HEK293T (cell line): ENCODE results near the gene TINAGL1.
"Not testable (repeated sequence)": the region's sequence is repeated elsewhere in the genome, so short reads cannot be mapped to it uniquely, and the experiment has no call there.

Source experiments
- CTCF ChIA-PET: fragments of 350-600 bp; formaldehyde crosslinking; extraction: SDS; loops from one replicate; lab custom pipeline; 2021; ENCODE audit warnings: antibody characterized with exemption, inconsistent platforms; lab: Yijun Ruan, JAX
- POLR2A ChIA-PET: fragments of 350-600 bp; formaldehyde crosslinking; extraction: SDS; loops from one replicate; lab custom pipeline; 2020; ENCODE audit warnings: antibody characterized with exemption, inconsistent platforms; lab: Yijun Ruan, JAX
- DNase-seq: peaks from one replicate; pipeline ENCODE4 v3.0.0; 2012; ENCODE audit warnings: mixed read lengths; ENCODE audit errors: extremely low spot score
- ARNT ChIP-seq: fragments of 450-650 bp; IDR thresholded peaks from 2 replicates; pipeline ENCODE4 v1.6.1; 2017; ENCODE audit warnings: mild to moderate bottlenecking
- BHLHE40 ChIP-seq: fragments of 450-650 bp; IDR thresholded peaks from 2 replicates; pipeline ENCODE4 v1.6.1; 2016; ENCODE audit warnings: mild to moderate bottlenecking, moderate library complexity, borderline replicate concordance
- CTBP1 ChIP-seq: fragments of 450-650 bp; IDR thresholded peaks from 2 replicates; pipeline ENCODE4 v1.6.1; 2016; ENCODE audit warnings: borderline replicate concordance
- ELF4 ChIP-seq: fragments of 450-650 bp; IDR thresholded peaks from 2 replicates; pipeline ENCODE4 v1.6.1; 2017; ENCODE audit warnings: antibody characterized with exemption
- FOXA1 ChIP-seq: fragments of 450-650 bp; IDR thresholded peaks from 2 replicates; pipeline ENCODE4 v1.6.1; 2016; ENCODE audit warnings: mild to moderate bottlenecking
- FOXK2 ChIP-seq: fragments of 450-650 bp; IDR thresholded peaks from 2 replicates; pipeline ENCODE4 v1.6.1; 2016; ENCODE audit warnings: mild to moderate bottlenecking
- FOXM1 ChIP-seq: fragments of 450-650 bp; IDR thresholded peaks from 2 replicates; pipeline ENCODE4 v1.6.1; 2017; ENCODE audit warnings: mild to moderate bottlenecking, borderline replicate concordance
- HDGF ChIP-seq: fragments of 450-650 bp; IDR thresholded peaks from 2 replicates; pipeline ENCODE4 v1.6.1; 2017; ENCODE audit warnings: antibody characterized with exemption, borderline replicate concordance
- L3MBTL2 ChIP-seq: fragments of 450-650 bp; conservative IDR thresholded peaks from 2 replicates; pipeline ENCODE4 v1.6.1; 2016; ENCODE audit warnings: mild to moderate bottlenecking
- LEF1 ChIP-seq: fragments of 450-650 bp; IDR thresholded peaks from 2 replicates; pipeline ENCODE4 v1.6.1; 2017; ENCODE audit warnings: mild to moderate bottlenecking, borderline replicate concordance
- NFRKB ChIP-seq: fragments of 450-650 bp; IDR thresholded peaks from 2 replicates; pipeline ENCODE4 v1.6.1; 2016; ENCODE audit warnings: mild to moderate bottlenecking, moderate library complexity
- SP1 ChIP-seq: fragments of 450-650 bp; IDR thresholded peaks from 2 replicates; pipeline ENCODE4 v1.6.1; 2017
- SUZ12 ChIP-seq: fragments of 450-650 bp; IDR thresholded peaks from 2 replicates; pipeline ENCODE4 v1.6.1; 2016; ENCODE audit warnings: mild to moderate bottlenecking
- TARDBP ChIP-seq: fragments of 450-650 bp; IDR thresholded peaks from 2 replicates; pipeline ENCODE4 v1.6.1; 2016
- ZNF384 ChIP-seq: fragments of 450-650 bp; IDR thresholded peaks from 2 replicates; pipeline ENCODE4 v1.6.1; 2016
- TF ChIP-seq, protein P1 (sequence below): fragments of 450-650 bp; IDR thresholded peaks from 2 replicates; pipeline ENCODE4 v1.6.1; 2016

TINAGL1 gene

GRCh38 chr1:31585736-31586365 lies 9.5 kb downstream of the TINAGL1 start:
- POLR2A ChIA-PET, result no interaction called here
- CTCF ChIA-PET, result no interaction called here
- DNase-seq, result no peak
- TF ChIP-seq L3MBTL2, result no peak
- no peak for TF ChIP-seq ARNT
- no peak for TF ChIP-seq SUZ12
- TF ChIP-seq HDGF, result no peak
- no peak for TF ChIP-seq FOXK2
- no peak for TF ChIP-seq FOXA1
- no peak for TF ChIP-seq NFRKB
- TF ChIP-seq LEF1, result no peak
- TF ChIP-seq FOXM1, result no peak
- TF ChIP-seq TARDBP, result no peak
- no peak for TF ChIP-seq BHLHE40
- no peak for TF ChIP-seq ELF4
- no peak for TF ChIP-seq CTBP1
- no peak for TF ChIP-seq ZNF384
- no peak for TF ChIP-seq SP1

GRCh38 chr1:31586376-31587327 lies 10.3 kb downstream of the TINAGL1 start:
- TF ChIP-seq LEF1 (no peak), ELF4 (no peak), CTBP1 (no peak), ARNT (no peak), FOXM1 (no peak), NFRKB (no peak), SP1 (no peak), SUZ12 (no peak), FOXK2 (no peak), BHLHE40 (no peak)
- TF ChIP-seq, protein P1, sequence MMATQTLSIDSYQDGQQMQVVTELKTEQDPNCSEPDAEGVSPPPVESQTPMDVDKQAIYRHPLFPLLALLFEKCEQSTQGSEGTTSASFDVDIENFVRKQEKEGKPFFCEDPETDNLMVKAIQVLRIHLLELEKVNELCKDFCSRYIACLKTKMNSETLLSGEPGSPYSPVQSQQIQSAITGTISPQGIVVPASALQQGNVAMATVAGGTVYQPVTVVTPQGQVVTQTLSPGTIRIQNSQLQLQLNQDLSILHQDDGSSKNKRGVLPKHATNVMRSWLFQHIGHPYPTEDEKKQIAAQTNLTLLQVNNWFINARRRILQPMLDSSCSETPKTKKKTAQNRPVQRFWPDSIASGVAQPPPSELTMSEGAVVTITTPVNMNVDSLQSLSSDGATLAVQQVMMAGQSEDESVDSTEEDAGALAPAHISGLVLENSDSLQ, result no peak

DNA sequence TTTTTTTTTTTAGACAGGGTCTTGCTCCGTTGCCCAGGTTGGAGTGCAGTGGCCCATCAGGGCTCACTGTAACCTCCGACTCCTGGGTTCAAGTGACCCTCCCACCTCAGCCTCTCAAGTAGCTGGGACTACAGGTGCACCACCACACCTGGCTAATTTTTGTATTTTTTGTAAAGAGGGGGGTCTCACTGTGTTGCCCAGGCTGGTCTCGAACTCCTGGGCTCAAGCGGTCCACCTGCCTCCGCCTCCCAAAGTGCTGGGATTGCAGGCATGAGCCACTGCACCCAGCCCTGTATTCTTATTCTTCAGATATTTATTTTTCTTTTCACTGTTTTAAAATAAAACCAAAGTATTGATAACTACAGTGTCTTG lies 11.0 kb downstream of the TINAGL1 start:
- DNase-seq, POLR2A ChIA-PET: not testable (repeated sequence)
- CTCF ChIA-PET, result interaction anchor here (0.8 to 1.1 kb wide), 4 partner anchors 8 to 31 kb away, joined by 3 to 4 read pairs (median 4); no protein-coding TSS in a partner anchor

More at GRCh38 chr1:31586376-31587327, 10.3 kb downstream of the TINAGL1 start:
- ChIA-PET CTCF (interaction anchor here (0.6 kb wide), 1 partner anchor 137 kb away, joined by 3 read pairs; no protein-coding TSS in a partner anchor), POLR2A (no interaction called here)
- DNase-seq, result no peak

- ChIA-PET CTCF (interaction anchor here (0.8 to 1.1 kb wide), 4 partner anchors 9 to 31 kb away, joined by 3 to 4 read pairs (median 4); no protein-coding TSS in a partner anchor), POLR2A (no interaction called here)
- peak; percentile 79 for DNase-seq
- TF ChIP-seq FOXA1 (no peak), ARNT (no peak), BHLHE40 (no peak), FOXK2 (no peak), ELF4 (no peak), NFRKB (no peak), FOXM1 (no peak), TARDBP (no peak), SP1 (no peak), ZNF384 (no peak), HDGF (no peak), SUZ12 (no peak), LEF1 (no peak), CTBP1 (no peak), L3MBTL2 (no peak)
- TF ChIP-seq, protein P1, result no peak
Measured at GRCh38 chr1:31587720-31588423, 11.6 kb downstream of the TINAGL1 start.

DNA sequence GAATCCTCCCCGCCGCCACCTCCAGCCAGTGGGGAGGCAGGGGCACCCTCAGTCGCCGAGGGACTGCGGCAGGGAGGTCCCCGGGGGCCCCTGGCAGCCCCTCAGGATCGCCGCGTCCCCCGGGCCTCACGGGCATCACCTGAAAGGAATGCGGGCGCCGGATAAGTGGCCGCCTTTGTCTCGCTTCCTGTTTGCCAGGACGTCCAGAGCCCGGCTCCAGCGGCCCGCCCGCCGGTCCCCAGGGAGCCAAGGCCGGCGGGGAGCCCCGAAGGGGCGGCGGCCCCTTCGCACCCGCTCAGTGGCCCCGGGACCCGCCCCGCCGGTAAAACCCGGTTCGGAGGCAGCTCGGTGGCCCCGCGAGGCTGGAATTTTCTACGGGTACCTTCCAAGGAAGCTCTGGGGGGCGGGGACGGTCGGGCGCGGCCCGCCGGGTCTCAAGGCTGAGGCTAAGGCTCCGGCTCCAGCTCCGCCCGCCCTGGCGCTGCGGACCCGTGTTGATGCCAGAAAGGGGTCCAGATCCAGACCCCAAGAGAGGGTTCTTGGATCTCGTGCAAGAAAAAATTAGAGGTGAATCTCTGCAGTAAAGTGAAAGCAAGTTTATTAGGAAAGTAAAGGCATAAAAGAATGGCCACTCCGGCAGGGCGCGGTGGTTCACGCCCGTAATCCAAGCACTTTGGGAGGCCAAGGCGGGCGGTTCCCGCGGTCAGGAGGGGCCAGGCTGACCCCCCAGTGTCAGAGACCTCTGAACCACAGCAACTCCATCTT lies 12.6 kb downstream of the TINAGL1 start:
- POLR2A ChIA-PET, result no interaction called here
- no peak for DNase-seq
- TF ChIP-seq L3MBTL2, result no peak
- TF ChIP-seq ELF4, result no peak
- no peak for TF ChIP-seq SP1
- no peak for TF ChIP-seq FOXM1
- TF ChIP-seq ARNT, result no peak
- no peak for TF ChIP-seq HDGF
- TF ChIP-seq BHLHE40, result no peak
- CTCF ChIA-PET, result no interaction called here
